ENCODE results near the gene ME3. TPM values are rescaled to one million over a fixed set of nuclear protein-coding genes. Genes with fewer than 3 reads are reported as not detected.

ME3 gene
- total and polyA plus RNA-seq, 11 donors = 11.3 to 51.5 (median 31.3) TPM

GRCh38 chr11:86591631-86592030 lies 80.8 kb downstream of the ME3 start:
- intact Hi-C loops (cut with DNase I) = loop anchor here in 1 of 10 donors (10.0 kb wide), 1 partner anchor 127 kb away; no protein-coding TSS in a partner anchor
- Histone ChIP-seq H3K27ac (peak overlapping the region in 1 of 12 donors; percentile 54), H3K9me3 (no peaks in the 10 kb centered on the region), H3K4me1 (peaks cover 0 to 47% (median 24%) of the 10 kb centered on the region in 12 donors), H3K36me3 (no peaks in the 10 kb centered on the region), H3K4me3 (no peak overlapping the region), H3K27me3 (no peaks in the 10 kb centered on the region)
- DNase-seq (no peak), ATAC-seq (no peak)
- TF ChIP-seq POLR2A (IDR thresholded peaks at IDR 0.05) (no peak), CTCF (IDR thresholded peaks at IDR 0.05) (no peak)
- 90 to 94% (median 93%) methylated on average over 4 of the region's 4 CpGs for WGBS, 4 donors

GRCh38 chr11:86589856-86590589 lies 82.4 kb downstream of the ME3 start:
- Histone ChIP-seq H3K27me3 (no peaks in the 10 kb centered on the region), H3K27ac (no peak overlapping the region), H3K9me3 (no peaks in the 10 kb centered on the region), H3K4me1 (peaks cover 0 to 42% (median 23%) of the 10 kb centered on the region in 12 donors), H3K4me3 (no peak overlapping the region), H3K36me3 (no peaks in the 10 kb centered on the region)
- intact Hi-C loops (cut with DNase I) = loop anchor here in 2 of 10 donors (10.0 kb wide), 2 partner anchors 65 to 125 kb away; no protein-coding TSS in a partner anchor
- no peak for ATAC-seq
- WGBS, 4 donors = 90 to 96% (median 95%) methylated on average over 7 of the region's 7 CpGs
- TF ChIP-seq CTCF (IDR thresholded peaks at IDR 0.05) (no peak), POLR2A (IDR thresholded peaks at IDR 0.05) (no peak)
- DNase-seq = no peak

- Histone ChIP-seq H3K4me3 (no peak overlapping the region), H3K27me3 (no peaks in the 10 kb centered on the region), H3K36me3 (no peaks in the 10 kb centered on the region), H3K9me3 (no peaks in the 10 kb centered on the region), H3K4me1 (peaks cover 0 to 42% (median 23%) of the 10 kb centered on the region in 12 donors), H3K27ac (peak overlapping the region in 5 of 12 donors; percentile 8 to 57 (median 24))
- ATAC-seq = no peak
- no peak for DNase-seq
- intact Hi-C loops (cut with DNase I) = loop anchor here in 1 of 10 donors (10.0 kb wide), 1 partner anchor 64 kb away; no protein-coding TSS in a partner anchor
- TF ChIP-seq POLR2A (IDR thresholded peaks at IDR 0.05) (no peak), CTCF (IDR thresholded peaks at IDR 0.05) (no peak)
These were observed 83.2 kb downstream of the ME3 start for GRCh38 chr11:86589204-86589603.

GRCh38 chr11:86588566-86589090 lies 83.8 kb downstream of the ME3 start:
- intact Hi-C loops (cut with DNase I) = loop anchor here in 1 of 10 donors (10.0 kb wide), 1 partner anchor 64 kb away; no protein-coding TSS in a partner anchor
- Histone ChIP-seq H3K9me3 (no peaks in the 10 kb centered on the region), H3K4me3 (no peak overlapping the region), H3K27me3 (no peaks in the 10 kb centered on the region), H3K36me3 (no peaks in the 10 kb centered on the region), H3K4me1 (peaks cover 0 to 42% (median 23%) of the 10 kb centered on the region in 12 donors), H3K27ac (peak overlapping the region in 8 of 12 donors; percentile 8 to 63 (median 30))
- no peak for TF ChIP-seq POLR2A (IDR thresholded peaks at IDR 0.05)
- 47 to 72% (median 50%) methylated on average over 2 of the region's 2 CpGs for WGBS, 4 donors
- ATAC-seq = peak; percentile 11 to 41 (median 28)
- peak in 1 of 5 donors; percentile 44 for DNase-seq
